SH-SY5Y (cell line): Measurements from ENCODE around the gene ZBTB46.

Source experiments
- GATA2 ChIP-seq: IDR thresholded peaks from 2 replicates; pipeline ENCODE4 v1.6.1; 2011; ENCODE audit warnings: mild to moderate bottlenecking, low read depth, low read length
- GATA3 ChIP-seq: IDR thresholded peaks from 2 replicates; pipeline ENCODE4 v1.6.1; 2011; ENCODE audit warnings: low read depth, mild to moderate bottlenecking, low read length, moderate library complexity

DNA sequence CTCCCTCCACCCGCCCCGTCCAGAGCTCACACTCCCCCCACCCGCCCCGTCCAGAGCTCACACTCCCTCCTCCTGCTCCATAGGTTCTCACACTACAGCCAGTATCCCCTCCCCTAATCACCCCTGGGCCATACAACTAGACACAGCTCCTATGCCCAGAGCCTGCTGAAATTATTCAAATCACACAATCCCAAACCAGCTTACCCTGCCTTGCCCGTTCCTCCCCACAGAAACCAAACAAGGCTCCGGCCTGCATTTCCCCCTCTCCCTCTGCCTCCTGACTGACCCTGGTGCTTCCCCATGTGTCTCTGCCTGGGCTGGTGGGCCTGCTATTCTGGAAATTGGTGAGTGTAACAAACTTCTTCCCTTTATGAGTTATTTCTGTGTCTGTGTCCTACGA is 72.9 kb downstream of the ZBTB46 start:
- no peak for TF ChIP-seq GATA2
- no peak for TF ChIP-seq GATA3
